Ramos (cell line): Measurements from ENCODE around the gene CSMD2.
"Not testable (repeated sequence)": the region's sequence is repeated elsewhere in the genome, so short reads cannot be mapped to it uniquely, and the experiment has no call there.

Experiments used
- in situ Hi-C: fragments of 300-500 bp; cut with MboI; formaldehyde crosslinking; loops from one replicate; pipeline ENCODE4 v1.14.3; 2022; ENCODE audit warnings: low sequenced_read_pairs; ENCODE audit not compliant: unreplicated experiment

Gene CSMD2

DNA sequence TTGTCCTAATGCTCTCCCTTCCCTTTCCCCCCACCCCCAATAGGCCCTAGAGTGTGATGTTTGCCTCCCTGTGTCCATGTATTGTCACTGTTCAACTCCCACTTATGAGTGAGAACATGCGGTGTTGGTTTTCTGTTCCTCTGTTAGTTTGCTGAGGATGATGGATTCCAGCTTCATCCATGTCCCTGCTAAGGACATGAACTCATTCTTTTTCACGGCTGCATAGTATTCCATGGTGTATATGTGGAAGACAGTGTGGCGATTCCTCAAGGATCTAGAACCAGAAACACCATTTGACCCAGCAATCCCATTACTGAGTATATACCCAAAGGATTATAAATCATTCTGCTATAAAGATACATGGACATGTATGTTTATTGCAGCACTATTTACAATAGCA lies 148.7 kb downstream of the CSMD2 start:
- in situ Hi-C loops, result not testable (repeated sequence)

- in situ Hi-C loops, result no loop called here
These were observed 150.9 kb downstream of the CSMD2 start for GRCh38 chr1:34013958-34014737.

DNA sequence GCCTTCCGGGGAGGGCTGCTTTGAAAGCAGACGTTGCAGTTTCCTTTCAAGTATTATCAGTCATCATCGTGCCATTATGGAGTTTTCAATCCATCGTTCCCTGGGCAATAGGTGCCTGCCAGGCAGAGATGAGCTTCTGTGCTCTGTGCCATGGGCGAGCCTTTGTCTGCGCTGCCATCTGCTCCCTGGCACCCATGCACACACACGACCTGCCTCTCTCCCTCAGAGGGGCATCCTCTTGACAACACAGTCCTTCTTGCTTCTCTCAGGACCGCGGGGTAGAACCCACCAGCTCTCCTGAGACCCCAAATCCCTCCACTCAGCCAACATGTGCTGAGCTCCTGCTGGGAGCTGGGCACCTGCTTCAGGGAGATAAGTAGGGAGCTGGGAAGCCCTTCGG lies 151.9 kb downstream of the CSMD2 start:
- in situ Hi-C loops, result no loop called here

- in situ Hi-C loops, result no loop called here
These were observed 155.6 kb downstream of the CSMD2 start for GRCh38 chr1:34009340-34009985.

DNA sequence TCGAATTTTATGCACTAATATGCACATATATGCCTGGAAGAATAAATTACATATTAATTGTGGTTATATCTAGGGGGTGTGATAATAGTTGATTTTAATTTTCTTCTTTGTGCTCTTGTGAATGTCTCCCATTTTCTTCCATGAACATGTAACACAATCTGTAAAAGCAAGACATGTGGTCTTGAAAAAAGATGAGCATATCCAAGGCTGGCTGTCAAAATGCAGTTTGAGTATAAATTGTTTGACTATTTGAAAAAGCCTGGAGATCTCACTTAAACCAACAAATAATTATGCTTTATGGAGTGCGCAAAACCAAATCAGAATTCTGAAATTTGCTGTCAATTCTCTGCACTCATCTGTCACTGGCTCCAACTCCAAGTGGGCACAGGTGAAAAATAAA lies 157.3 kb downstream of the CSMD2 start:
- in situ Hi-C loops, result no loop called here

DNA sequence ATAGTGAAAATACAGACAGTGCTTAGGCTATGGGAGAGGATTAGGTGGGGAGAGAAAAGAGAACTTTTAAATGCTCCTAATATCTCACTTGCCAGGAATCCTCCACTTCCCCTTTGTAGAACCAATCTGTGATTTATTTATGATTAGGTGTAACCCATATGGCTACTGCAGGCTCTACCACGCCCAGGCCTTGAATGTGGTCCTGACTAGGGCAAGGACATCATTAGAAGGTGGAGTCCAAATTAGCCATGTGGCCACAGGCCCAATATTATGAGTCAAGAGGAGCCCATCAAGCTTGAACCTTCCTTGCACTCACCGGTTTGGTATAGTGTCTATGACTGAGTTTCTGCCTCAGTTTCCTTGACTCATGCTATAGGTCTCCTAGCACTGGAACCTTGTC lies 159.7 kb downstream of the CSMD2 start:
- in situ Hi-C loops, result no loop called here

DNA sequence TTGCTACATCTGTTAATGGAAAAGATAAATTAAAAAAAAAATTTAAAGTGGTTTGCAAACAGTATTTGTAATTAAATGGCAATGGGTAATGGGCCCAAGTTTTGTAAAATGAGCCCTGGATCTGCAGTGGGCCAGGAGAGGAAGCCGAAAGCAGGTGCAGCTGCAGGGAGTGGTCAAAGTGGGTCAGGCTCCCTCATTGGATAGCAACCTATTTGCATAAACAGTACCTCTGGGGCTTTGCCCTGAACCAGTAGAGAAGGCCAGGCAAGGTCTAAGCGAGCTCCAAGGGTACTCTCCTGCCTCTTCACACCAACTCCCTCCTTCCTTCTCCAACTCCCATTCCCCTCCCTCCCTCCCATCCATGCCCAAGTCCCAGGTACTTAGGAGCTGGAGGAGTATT lies 162.2 kb downstream of the CSMD2 start:
- in situ Hi-C loops, result no loop called here

- in situ Hi-C loops, result no loop called here
These were observed 167.6 kb downstream of the CSMD2 start for GRCh38 chr1:33997127-33998036.

- in situ Hi-C loops, result no loop called here
These were observed 168.7 kb downstream of the CSMD2 start for GRCh38 chr1:33996281-33996680.

DNA sequence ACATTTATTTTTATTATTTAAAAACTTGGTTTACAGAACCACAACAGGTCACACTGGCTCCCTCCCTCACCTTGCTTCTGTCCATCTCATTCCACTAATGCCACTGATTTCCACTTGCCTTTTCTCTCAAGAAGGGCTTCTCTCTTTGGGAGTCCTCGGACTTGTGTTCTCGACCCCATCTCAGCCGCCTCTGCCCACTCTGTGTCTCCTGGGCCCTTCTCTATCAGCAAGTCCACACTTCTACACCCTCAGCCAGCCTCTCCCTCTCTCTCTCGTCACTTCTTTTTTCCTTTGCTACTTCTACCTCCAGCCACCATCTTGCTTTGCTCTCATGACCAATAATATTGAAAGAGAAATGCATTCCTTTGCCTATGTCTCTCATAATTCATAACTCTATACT lies 171.7 kb downstream of the CSMD2 start:
- in situ Hi-C loops, result no loop called here

DNA sequence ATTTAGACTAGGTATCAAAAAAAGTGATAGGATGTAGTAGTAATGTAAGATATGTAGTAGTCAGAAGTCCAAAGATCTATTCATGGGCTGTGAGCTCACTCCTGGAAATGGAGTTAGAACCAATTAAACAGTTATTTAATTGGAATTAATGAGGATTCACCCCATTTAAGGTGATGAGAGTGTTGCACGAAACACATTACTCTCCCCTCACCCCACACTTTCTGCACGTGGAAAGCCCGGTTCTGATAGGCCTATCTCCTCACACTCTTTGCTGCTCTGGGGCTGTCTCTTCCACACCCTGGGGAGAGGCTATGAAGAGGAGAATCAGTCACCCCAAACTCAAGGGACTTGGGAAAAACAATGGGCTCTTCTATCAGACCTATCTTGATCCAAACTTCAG lies 174.7 kb downstream of the CSMD2 start:
- in situ Hi-C loops, result no loop called here

DNA sequence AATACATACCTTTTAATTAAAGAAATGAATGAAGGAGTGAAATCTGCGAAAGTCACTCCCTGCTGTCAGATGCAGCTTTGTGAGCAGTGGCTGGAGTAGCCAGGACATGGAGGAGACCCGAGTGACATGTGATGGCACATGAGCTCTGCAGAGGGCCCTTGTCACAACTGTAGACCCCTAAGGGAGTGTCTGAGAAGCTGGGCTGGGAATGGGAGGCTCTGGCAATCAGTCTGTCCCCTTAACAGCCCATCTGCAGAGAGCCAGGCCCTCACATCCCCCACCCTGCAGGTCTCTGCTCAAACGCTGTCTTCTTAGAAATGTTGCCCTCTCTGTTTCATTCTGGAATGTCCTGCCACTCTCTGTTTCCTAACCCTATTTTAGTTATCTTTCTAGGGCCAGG lies 176.9 kb downstream of the CSMD2 start:
- in situ Hi-C loops, result no loop called here

DNA sequence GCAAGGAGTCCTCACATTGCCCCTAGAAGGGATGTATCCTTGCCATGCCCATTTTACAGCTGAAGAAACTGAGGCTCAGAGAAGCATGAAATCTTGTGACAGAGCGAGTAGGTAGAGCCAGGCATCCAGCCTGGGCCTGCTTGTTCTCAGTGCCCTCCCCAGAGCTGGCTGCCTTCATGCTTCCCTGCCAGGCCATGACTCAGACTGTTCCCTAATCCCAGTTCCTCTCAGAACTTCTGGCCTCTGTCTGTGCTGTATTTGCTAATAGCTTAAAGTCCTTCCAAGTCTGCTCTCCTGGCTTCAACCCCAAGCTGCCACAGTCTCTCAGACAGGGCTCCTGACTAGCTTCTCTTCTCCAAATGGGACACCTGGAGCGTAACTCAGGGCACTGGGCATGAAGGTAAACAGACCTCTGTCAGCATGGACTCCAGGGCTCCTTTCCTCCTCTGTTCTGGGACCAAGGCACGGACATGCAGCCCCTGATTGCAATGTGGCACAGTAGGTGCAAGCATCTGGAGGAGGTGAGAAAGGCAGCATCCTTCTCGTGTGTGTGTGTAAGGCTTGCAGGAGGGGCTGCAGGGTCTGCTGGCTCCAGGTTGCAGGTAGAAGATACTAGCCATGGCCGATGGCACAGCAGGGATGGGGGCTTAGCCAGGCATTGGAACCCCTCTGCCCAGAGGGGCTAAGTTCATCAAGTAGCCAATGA lies 178.5 kb downstream of the CSMD2 start:
- in situ Hi-C loops, result no loop called here

DNA sequence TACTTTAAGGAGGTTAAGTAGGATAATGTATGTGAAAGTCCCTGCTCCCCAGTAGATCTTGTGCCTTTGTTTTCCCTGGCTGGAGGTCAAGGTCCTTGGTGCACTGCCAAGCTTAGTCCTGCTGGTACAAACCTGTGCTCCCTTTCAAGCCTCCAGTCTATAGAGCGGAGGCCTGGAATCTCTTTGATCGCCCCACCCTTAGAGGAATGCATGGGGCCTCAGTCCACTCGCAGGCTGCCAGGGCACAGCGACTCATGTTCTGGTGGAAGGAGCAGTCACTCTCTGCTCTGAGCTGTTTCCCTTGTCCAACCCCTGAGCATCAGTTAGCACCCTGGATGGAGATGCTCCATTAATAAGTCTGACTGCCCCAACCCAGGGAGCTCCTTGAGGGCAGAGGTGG lies 179.4 kb downstream of the CSMD2 start:
- in situ Hi-C loops, result no loop called here

DNA sequence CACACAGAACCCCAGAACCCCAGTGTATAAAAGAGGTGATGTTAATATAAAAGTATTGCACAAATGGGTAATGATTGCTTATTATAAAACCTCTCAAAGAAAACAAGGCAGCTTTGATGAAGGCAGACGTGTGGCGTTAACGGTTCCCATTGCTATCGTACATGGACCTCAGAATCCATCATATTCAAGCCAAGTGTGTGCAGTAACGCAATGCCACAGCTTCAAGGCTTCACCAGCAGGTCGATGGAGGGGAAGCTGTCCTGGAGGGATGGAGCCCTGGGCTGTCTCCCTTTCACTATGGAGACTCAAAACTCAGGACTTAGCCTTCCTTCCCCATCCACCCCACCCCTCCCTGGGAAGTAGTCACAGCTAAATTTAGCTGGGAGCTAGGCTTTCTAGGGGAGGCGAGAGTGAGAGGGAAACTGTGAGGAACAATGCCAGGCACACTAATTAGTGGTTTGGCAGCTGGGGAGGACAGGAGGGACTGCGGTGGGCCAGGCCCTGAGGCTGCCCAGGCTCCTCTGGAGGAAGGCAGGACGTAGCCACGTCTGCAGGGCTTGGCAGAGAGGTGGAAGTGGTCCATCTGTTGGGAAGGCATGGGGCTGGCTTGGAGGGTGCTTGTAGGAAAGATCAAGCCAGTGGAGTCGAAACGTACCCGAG lies 180.0 kb downstream of the CSMD2 start:
- in situ Hi-C loops, result no loop called here

- in situ Hi-C loops, result no loop called here
These were observed 182.6 kb downstream of the CSMD2 start for GRCh38 chr1:33982419-33982818.

GRCh38 chr1:33979341-33979740 lies 185.7 kb downstream of the CSMD2 start:
- in situ Hi-C loops, result no loop called here

DNA sequence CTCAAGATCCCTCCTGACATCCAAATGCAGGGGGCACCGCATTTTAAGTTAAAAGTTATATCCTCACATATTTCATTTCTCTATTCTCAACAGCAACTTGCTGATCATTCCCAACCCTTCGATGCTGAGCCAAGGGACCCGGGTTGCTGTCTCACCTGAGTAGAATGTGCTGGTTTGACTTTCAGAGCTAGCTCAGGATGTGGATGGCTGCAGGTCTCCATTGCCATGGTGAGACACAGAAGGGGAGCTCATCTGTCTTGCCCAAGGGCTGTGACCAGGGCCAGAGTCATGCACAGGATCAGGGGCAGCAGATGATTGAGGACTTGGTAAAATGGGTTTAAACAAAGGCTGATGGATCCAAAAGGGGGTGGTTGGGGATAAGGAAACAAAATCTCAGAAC lies 189.1 kb downstream of the CSMD2 start:
- in situ Hi-C loops, result no loop called here

DNA sequence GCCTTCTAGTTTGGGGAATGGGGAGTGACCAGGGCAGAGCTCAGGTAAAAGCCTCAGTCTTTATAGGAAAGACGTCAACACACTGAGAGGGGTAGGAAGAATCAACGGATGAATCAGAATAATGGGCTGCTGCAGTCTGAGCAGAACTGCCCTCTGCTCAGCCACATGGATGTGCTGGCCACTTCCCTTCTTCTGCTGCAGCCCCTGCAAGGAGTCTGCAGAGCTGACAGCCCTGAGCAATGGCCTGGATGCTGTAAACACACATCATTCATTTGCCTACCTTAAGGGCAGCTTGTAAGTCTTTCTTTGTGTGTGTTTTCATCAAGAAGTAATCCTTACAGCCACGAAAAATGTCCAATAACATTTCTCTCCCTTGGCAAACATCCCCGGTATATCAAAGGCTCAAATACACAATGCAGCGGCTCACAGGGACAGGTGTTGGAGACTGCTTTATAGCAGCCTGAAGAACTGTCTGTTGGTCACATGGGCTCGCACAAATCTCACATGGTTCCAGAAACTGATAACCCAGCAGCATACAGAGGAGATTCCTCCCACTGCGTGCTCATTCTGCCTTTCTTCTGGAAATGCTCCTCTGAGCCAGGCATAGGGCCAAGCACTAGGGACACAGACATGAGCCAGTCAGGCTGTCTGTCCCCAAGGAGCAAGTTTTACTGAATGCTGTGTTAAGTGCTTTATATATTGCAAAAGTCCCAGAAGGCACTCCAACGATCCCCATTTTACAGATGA lies 191.1 kb downstream of the CSMD2 start:
- in situ Hi-C loops, result no loop called here
